Measurements from ENCODE around the gene C15orf62.

DNA sequence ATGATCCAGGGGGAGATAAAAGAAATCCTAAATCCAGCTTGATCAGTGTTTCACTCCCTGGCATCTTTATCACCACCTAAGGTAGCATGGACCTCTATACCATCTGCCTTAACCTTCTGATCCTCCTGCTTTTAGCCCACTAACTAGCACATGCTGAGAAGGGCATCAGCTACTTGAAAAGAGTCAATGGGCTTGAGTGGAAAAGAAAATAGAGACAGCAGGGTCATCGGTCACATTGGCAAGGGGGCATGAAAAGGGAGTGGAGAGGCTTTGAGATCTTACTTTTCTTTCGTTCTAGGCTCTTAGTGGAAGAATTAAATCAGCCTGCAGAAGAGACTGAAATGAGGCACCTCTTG, 36.9 kb downstream of the C15orf62 start:
- TF ChIP-seq, protein P1, sequence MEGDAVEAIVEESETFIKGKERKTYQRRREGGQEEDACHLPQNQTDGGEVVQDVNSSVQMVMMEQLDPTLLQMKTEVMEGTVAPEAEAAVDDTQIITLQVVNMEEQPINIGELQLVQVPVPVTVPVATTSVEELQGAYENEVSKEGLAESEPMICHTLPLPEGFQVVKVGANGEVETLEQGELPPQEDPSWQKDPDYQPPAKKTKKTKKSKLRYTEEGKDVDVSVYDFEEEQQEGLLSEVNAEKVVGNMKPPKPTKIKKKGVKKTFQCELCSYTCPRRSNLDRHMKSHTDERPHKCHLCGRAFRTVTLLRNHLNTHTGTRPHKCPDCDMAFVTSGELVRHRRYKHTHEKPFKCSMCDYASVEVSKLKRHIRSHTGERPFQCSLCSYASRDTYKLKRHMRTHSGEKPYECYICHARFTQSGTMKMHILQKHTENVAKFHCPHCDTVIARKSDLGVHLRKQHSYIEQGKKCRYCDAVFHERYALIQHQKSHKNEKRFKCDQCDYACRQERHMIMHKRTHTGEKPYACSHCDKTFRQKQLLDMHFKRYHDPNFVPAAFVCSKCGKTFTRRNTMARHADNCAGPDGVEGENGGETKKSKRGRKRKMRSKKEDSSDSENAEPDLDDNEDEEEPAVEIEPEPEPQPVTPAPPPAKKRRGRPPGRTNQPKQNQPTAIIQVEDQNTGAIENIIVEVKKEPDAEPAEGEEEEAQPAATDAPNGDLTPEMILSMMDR (IDR thresholded peaks at IDR 0.05) = no peak
- no peak for TF ChIP-seq POLR2A (IDR thresholded peaks at IDR 0.05)

All from tibial nerve (tissue), 3 donors.